ENCODE data around the gene RHBG.

DNA sequence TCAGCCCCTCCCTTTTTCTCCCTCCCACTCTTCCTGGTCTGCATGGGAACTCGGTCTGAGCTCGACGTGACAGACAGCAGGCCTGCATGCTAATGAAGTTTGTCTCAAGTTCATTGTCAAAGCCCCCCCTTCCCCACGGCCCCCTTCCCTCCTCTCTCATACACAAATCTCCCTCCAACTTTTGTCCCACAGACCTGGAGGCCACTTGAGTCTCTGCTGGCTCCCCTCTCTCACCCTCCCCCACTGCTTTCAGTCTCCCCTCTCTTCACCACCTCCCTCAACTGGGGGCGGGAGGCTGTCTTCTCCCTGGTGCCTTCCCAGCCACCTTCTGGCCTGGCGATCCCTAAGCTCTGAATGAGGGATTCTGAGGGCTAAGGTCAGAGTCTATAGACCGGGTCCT, 61.3 kb downstream of the RHBG start:
- TF ChIP-seq ZFP30 (CRISPR knock-in tag; IDR thresholded peaks at IDR 0.05) = no peak
- no peak for TF ChIP-seq OSR1 (CRISPR knock-in tag; IDR thresholded peaks at IDR 0.05)
- no peak for TF ChIP-seq TCF4 (CRISPR knock-in tag; IDR thresholded peaks at IDR 0.05; ENCODE audit: borderline replicate concordance)
- TF ChIP-seq, protein P1, sequence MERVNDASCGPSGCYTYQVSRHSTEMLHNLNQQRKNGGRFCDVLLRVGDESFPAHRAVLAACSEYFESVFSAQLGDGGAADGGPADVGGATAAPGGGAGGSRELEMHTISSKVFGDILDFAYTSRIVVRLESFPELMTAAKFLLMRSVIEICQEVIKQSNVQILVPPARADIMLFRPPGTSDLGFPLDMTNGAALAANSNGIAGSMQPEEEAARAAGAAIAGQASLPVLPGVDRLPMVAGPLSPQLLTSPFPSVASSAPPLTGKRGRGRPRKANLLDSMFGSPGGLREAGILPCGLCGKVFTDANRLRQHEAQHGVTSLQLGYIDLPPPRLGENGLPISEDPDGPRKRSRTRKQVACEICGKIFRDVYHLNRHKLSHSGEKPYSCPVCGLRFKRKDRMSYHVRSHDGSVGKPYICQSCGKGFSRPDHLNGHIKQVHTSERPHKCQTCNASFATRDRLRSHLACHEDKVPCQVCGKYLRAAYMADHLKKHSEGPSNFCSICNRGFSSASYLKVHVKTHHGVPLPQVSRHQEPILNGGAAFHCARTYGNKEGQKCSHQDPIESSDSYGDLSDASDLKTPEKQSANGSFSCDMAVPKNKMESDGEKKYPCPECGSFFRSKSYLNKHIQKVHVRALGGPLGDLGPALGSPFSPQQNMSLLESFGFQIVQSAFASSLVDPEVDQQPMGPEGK (CRISPR knock-in tag; IDR thresholded peaks at IDR 0.05; ENCODE audit: borderline replicate concordance) = no peak
- TF ChIP-seq ZC3H10 (CRISPR knock-in tag; IDR thresholded peaks at IDR 0.05) = no peak
- TF ChIP-seq ESRRG (CRISPR knock-in tag; IDR thresholded peaks at IDR 0.05) = no peak
- TF ChIP-seq, protein P2, sequence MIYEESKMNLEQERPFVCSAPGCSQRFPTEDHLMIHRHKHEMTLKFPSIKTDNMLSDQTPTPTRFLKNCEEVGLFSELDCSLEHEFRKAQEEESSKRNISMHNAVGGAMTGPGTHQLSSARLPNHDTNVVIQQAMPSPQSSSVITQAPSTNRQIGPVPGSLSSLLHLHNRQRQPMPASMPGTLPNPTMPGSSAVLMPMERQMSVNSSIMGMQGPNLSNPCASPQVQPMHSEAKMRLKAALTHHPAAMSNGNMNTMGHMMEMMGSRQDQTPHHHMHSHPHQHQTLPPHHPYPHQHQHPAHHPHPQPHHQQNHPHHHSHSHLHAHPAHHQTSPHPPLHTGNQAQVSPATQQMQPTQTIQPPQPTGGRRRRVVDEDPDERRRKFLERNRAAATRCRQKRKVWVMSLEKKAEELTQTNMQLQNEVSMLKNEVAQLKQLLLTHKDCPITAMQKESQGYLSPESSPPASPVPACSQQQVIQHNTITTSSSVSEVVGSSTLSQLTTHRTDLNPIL (CRISPR knock-in tag; IDR thresholded peaks at IDR 0.05; ENCODE audit: low read depth) = no peak
- no peak for TF ChIP-seq PPARA (CRISPR knock-in tag; IDR thresholded peaks at IDR 0.05; ENCODE audit: borderline replicate concordance)
- no peak for TF ChIP-seq CSDC2 (CRISPR knock-in tag; IDR thresholded peaks at IDR 0.05)
- TF ChIP-seq GLIS3 (CRISPR knock-in tag; IDR thresholded peaks at IDR 0.05) = no peak
- TF ChIP-seq ARNTL (CRISPR knock-in tag; IDR thresholded peaks at IDR 0.05; ENCODE audit: borderline replicate concordance, low read depth) = no peak

All from SK-N-SH treated with all-trans-retinoic acid at 6 μM for 48 hours (cell line).